Dedifferentiated amniotic fluid mesenchymal stem cell (primary cell): ENCODE measurements around the gene HYKK.
A peak's percentile ranks its signal among the peaks of the same experiment; 100 is the strongest.
"Not testable (repeated sequence)": the region's sequence is repeated elsewhere in the genome, so short reads cannot be mapped to it uniquely, and the experiment has no call there.

Experiments
- DNase-seq: peaks from one replicate; pipeline ENCODE4 v3.0.0-alpha.2; 2016; ENCODE audit errors: extremely low spot score

HYKK gene

DNA sequence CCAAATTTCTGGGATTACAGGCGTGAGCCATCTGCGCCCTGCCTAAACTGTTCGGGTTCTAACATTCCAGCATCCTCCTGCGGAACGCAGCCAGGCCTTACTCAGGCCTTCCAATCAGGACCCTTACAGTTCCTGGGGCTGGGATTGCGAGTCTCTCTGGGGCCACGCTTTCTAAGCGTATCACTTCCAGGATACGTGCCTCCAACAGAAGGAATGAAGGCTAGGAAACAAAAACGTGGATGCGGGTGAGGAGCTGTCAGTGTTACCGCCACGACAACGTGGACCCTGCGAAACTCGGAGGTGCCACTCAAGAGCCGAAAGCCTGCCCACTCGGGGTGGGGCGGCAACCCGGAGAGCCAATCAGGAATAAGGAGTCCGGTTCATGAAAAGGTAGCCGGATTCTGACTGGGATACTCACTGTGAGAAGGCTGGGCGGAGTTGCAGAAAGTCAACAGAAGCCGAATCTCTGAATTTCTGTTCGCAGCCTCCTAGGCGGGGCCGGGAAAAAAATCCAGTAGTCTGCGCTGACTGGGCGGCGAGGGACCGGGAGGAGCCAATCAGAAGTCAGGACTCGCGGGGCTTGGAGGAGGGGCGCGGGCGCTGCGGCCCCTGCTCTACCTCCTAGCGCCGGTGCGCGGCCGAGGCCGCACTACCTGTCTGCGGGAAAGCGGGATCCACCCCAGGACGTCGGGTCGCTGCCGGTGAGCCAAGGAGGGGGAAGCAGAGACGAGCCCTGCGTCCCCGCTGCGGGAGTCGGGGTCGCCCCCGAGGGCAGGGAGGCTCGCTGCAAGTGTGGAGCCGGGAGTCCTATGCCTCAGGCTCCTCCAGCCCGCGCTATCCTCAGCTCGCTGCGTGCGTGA, at the start of gene HYKK:
Gene HYKK (plus strand): TSS at position 607 of the 860 bp plus-strand sequence. CDS start 5,512 bp downstream, outside the sequence.
- peak; percentile 98 for DNase-seq

GRCh38 chr15:78460737-78461136, 46.6 kb upstream of the HYKK start:
- DNase-seq, result no peak

DNA sequence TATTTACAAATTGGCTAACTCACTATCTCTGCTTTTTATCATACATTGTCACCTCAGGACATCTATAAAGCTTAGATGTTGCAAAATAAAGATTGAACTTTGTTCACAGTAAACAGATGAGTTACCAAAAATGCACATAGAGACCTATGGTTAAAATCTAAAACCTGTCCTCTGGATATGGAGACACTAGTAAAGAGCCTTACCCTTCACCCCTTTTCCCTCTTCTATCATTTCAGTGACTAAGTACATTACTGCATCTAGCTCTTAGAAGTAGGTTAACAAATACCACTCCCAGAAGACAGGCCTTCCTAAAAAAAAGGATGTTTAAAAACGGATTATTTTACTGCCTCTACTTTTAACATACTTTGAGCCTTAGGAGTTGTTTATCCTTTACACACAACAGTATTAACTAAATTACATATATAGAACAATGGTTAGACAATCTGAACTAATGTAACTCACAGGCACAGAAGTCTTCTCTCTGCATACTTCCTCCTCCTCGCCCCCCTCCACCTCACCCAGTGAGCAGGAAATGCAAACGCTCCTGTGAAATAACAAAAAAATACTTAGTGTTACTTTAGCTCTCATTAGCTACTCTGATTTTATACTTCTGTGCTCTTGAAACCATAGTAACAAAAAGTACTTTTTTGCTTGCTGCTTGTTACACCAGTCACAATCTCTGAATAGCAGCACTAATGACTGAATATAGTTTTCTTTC, 46.0 kb upstream of the HYKK start:
- no peak for DNase-seq

GRCh38 chr15:78469031-78469430, 38.3 kb upstream of the HYKK start:
- no peak for DNase-seq

DNA sequence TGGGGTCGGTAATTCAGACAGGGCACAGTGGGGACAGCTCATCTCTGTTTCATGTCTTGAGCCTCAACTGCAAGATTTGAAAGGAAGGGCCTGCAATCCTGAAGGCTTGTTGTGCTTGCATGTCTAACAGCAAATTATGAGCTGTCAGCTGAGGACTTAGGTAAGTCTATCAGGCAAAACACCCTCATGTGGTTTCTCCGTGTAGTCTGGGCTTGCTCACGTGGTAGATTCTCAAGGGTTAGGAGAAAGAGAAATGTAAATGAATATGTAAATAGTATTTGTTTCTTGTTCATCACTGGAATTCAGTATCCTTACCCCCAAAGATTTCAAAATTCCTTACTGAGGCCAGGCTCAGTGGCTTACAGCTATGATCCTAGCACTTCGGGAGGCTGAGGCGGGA, 30.1 kb upstream of the HYKK start:
- no peak for DNase-seq

DNA sequence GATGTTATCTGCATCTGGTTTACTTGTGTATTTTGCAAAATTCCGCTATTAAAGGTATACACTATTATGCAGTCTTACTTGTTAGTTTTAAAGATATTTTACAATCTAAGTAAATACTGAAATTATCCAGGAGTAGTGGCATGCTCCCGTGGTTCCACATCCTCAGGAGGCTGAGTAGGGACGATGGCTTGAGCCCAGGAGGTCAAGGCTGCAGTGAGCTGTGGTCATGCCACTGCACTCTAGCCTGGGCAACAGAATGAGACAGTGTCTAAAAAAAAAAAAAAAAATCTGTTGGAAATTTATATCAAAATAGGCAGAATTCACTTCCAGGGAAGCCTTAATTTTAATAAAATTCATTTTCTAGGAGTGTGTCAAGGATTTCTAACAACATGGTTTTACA, 27.7 kb upstream of the HYKK start:
- DNase-seq, result no peak

DNA sequence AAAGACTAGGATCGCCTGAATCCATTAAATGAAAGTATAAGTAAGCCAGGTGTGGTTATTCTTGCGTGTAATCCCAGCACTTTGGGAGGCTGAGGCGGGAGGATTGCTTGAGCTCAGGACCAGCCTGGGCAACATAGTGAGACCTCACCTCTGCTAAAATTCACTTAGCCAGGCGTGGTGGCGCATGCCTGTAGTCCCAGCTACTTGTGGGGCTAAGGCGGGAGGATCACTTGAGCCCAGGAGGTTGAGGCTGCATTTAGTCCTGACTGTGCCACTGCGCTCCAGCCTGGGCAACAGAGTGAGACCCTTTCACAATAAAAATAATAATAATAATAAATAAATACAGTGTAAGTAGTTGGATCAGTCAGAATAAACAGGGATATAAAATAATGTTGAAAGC, 25.5 kb upstream of the HYKK start:
- no peak for DNase-seq

GRCh38 chr15:78492872-78493271, 14.5 kb upstream of the HYKK start:
- DNase-seq, result no peak

- DNase-seq, result no peak
Observed at GRCh38 chr15:78501857-78502256, 5.5 kb upstream of the HYKK start.

DNA sequence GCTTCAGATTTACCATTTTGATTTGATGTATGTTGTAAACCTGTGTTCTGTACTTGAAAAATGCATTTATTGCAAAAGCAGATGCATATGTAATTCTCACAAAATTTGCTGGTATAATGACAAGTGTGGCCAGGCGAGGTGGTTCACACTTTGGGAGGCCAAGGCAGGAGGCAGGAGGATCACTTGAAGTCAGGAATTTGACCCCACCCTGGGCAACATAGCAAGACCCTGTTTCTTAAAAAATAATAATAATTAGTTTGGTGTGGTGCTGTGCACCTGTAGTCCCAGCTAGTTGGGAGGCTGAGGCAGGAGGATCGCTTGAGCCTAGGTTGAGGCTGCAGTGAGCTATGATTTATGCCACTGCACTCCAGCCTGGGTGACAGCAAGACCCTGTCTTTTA, 4.7 kb upstream of the HYKK start:
- DNase-seq, result no peak

- DNase-seq, result no peak
Observed at GRCh38 chr15:78507831-78508160, 419 bp downstream of the HYKK start.

DNA sequence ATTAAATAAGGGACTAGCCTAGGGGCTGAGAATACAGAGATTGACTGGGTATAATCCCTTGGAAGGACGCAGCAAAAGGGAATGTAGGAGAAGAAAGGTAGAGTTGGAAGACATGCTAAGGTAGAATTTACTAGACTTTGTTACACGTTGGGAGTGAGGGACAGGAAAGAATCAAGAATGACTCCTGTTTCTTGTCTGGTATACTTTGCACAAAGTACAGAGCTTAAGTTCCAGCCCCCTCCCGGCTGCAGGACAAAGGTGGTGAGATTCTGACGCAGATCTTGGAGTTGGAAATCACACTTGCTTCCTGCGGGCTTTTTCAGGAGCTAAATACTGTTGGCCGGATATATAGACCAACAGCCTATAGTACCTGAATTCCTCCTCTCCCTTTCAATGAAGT, 895 bp downstream of the HYKK start:
- DNase-seq, result no peak

DNA sequence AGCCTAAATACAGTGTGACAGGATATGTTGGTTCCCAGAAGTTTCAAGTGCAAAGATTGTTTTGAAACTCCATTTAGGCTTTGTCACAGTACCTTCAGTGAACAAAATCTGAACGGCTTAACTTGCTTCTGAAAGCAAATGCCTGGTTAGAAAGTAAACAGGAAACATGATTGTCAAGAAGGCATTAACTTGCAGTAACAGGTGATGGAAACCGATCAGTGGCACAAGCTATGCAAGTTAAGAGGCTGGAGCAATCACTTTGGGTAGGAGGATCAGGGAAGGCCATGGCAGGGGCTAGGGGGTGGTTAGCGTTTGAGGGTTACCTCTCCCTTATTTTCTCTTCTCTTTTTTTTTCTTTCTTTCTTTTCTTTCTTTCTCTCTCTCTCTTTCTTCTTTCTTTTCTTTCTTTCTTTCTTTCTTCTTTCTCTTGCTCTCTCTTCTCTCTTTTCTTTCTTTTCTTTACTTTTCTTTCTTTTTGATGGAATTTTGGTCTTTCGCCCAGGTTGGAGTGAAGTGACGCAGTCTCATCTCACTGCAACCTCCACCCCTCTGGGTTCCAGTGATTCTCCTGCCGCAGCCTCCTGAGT, 2.4 kb downstream of the HYKK start:
- DNase-seq, result no peak

DNA sequence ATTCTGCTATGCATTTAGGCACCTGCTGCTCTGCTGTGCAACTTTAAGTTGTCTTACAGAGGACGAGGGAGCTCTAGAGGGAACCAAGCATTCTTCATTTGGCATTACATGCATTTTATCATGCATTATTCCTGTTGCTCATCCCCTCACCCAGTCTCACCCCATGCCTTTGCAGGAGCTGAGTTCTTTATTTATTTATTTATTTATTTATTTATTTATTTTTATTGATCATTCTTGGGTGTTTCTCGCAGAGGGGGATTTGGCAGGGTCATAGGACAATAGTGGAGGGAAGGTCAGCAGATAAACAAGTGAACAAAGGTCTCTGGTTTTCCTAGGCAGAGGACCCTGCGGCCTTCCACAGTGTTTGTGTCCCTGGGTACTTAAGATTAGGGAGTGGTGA, 12.7 kb downstream of the HYKK start:
- DNase-seq, result not testable (repeated sequence)

DNA sequence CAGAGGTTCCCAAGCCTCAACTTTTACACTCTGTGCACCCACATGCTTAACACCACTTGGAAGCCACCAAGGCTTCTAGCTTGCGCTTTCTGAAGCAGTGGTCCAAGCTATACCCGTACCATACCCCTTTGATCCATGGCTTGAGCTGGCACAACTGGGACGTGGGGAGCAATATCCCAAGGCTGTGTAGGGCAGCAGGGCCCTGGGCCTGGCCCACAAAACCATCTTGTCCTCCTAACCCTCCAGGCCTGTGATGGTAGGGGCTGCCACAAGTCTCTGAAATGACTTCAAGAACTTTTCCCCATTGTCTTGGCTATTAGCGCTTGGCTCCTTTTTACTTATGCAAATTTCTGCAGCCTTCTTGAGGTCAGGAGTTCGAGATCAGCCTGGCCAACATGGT, 16.9 kb downstream of the HYKK start:
- DNase-seq, result no peak

DNA sequence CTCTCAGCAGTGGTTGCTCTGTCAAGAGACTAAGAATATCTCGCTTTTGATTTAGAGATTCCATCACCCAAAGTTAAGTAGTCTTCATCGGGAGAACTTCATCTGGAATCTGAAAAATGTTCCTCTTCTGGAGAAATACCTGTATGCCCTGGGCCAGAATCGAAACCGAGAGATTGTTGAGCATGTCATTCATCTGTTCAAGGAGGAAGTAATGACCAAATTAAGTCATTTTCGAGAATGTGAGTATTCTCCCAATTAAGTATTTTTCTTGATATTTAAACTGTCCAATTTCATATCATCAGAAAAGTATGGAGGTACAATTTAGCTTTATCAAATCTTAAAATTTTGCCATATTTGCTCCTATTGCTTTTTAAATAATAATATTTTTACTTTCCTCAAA, 19.9 kb downstream of the HYKK start:
- no peak for DNase-seq

DNA sequence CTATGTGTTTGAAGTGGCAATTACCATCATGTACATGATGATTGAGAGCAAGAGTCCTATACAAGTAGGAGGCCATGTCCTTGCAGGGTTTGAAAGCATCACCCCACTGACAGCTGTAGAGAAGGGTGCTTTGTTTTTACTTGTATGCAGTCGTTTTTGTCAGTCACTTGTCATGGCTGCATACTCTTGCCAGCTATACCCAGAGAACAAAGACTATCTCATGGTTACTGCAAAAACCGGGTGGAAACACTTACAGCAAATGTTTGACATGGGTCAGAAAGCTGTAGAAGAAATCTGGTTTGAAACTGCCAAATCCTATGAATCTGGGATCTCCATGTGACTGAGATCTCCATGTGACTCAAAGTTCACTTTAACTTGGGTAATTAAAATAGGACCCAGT, 26.0 kb downstream of the HYKK start:
- no peak for DNase-seq

DNA sequence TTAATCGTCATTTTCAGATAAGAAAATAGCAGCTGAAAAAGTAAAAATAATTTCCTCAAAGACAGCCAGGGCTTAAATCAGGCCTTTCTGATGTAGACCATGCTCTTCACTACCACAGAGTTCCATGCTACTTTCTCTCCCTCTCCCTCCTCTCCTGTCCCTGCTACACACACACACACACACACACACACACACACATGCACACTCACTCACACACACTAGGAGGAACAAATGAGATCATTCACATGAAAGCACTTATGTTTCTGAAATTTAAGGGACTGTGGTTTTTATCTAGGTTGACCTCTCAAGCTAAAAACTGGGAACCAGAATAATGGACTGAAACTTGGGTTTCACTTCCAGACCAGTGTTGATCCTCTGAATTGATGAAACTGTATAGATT, 28.8 kb downstream of the HYKK start:
- no peak for DNase-seq

- no peak for DNase-seq
Observed at GRCh38 chr15:78537266-78537905, 30.0 kb downstream of the HYKK start.

GRCh38 chr15:78538358-78538757, 31.0 kb downstream of the HYKK start:
- DNase-seq, result no peak

DNA sequence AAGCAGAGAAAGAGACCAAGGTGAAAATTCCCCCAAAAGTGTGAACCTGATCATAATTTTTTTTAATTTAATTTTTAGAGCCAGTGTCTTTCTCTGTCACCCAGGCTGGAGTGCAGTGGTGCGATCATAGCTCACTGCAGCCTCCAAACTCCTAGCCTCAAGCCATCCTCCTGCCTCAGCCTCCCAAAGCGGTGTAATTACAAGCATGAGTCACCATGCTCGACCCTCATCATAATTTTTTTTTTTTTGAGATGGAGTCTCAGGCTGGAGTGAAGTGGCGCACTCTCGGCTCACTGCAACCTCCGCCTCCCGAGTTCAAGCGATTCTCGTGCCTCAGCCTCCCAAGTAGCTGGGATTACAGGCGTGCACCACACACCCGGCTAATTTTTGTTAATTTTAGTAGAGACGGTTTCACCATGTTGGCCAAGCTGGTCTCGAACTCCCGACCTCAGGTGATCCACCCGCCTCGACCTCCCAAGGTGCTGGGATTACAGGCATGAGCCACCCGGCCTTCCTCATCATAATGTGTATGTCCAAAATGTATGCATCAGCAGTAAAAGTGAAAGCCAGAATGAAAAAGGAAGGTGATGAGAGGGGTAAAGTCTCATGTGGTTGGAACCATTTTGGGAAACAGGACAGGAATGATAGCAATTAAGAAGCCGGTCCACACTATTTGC, 32.2 kb downstream of the HYKK start:
- DNase-seq, result not testable (repeated sequence)
